ENCODE measurements around the gene SH3TC1.

Gene SH3TC1

GRCh38 chr4:8268901-8269534, 69.9 kb downstream of the SH3TC1 start:
- no peak overlapping the region for H2BK120ac ChIP-seq (ENCODE audit: low read depth, low read length)
- H3K56ac ChIP-seq (ENCODE audit: low read length) = peak overlapping the region; percentile 69
- H3K27ac ChIP-seq (ENCODE audit: low read depth, low read length) = no peak overlapping the region
- H3K18ac ChIP-seq (ENCODE audit: low read length) = no peak overlapping the region
- no peak overlapping the region for H3K23ac ChIP-seq (ENCODE audit: low read length)
- H3K27me3 ChIP-seq (ENCODE audit: insufficient read depth, low read length, poor library complexity) = peaks cover 4% of the 10 kb centered on the region
- H3K4me3 ChIP-seq (ENCODE audit: low read length) = no peak overlapping the region
- H2BK5ac ChIP-seq (ENCODE audit: low read length) = no peak overlapping the region
- no peak for DNase-seq
- H3K9ac ChIP-seq (ENCODE audit: low read length) = peak overlapping the region; percentile 67
- H3K79me2 ChIP-seq (ENCODE audit: control insufficient read depth, insufficient read depth, low read length) = no peaks in the 10 kb centered on the region
- peak overlapping the region; percentile 82 for H2AK5ac ChIP-seq (ENCODE audit: low read length)
- H4K5ac ChIP-seq (ENCODE audit: low read length) = no peak overlapping the region
- no peak overlapping the region for H3K4me2 ChIP-seq (ENCODE audit: low read length)
- H3K36me3 ChIP-seq (ENCODE audit: control insufficient read depth, insufficient read depth, low read length) = no peaks in the 10 kb centered on the region
- H2BK15ac ChIP-seq (replicated peaks; ENCODE audit: low read depth) = no peak overlapping the region
- H3K79me1 ChIP-seq (ENCODE audit: low read length) = no peaks in the 10 kb centered on the region
- H4K8ac ChIP-seq (ENCODE audit: low read depth, low read length) = no peak overlapping the region
- H3K4ac ChIP-seq (ENCODE audit: low read depth, low read length) = no peak overlapping the region
- peaks cover 4% of the 10 kb centered on the region for H3K4me1 ChIP-seq (ENCODE audit: control insufficient read depth, low read depth, low read length)
- WGBS (ENCODE audit: extremely low coverage, insufficient coverage, low lambda C conversion rate) = no CpG with 5 or more reads among the region's 25 CpGs

- Histone ChIP-seq H3K36me3 (ENCODE audit: control insufficient read depth, insufficient read depth, low read length) (no peaks in the 10 kb centered on the region), H4K8ac (ENCODE audit: low read depth, low read length) (no peak within 1 kb of the TSS), H3K4me2 (ENCODE audit: low read length) (peak within 1 kb of the TSS; percentile 63), H2AK5ac (ENCODE audit: low read length) (peak within 1 kb of the TSS; percentile 82), H2BK120ac (ENCODE audit: low read depth, low read length) (no peak within 1 kb of the TSS), H3K18ac (ENCODE audit: low read length) (peak within 1 kb of the TSS; percentile 6), H3K79me1 (ENCODE audit: low read length) (no peaks in the 10 kb centered on the region), H2BK15ac (replicated peaks; ENCODE audit: low read depth) (no peak within 1 kb of the TSS), H3K4me3 (ENCODE audit: low read length) (no peak within 1 kb of the TSS), H3K27me3 (ENCODE audit: insufficient read depth, low read length, poor library complexity) (peaks cover 4% of the 10 kb centered on the region), H3K79me2 (ENCODE audit: control insufficient read depth, insufficient read depth, low read length) (no peaks in the 10 kb centered on the region), H4K5ac (ENCODE audit: low read length) (no peak within 1 kb of the TSS), H3K4ac (ENCODE audit: low read depth, low read length) (peak within 1 kb of the TSS; percentile 8), H3K27ac (ENCODE audit: low read depth, low read length) (no peak within 1 kb of the TSS), H3K23ac (ENCODE audit: low read length) (no peak within 1 kb of the TSS), H3K9ac (ENCODE audit: low read length) (peak within 1 kb of the TSS; percentile 67), H2BK5ac (ENCODE audit: low read length) (no peak within 1 kb of the TSS), H3K4me1 (ENCODE audit: control insufficient read depth, low read depth, low read length) (peaks cover 4% of the 10 kb centered on the region), H3K56ac (ENCODE audit: low read length) (peak within 1 kb of the TSS; percentile 84)
- DNase-seq = peak; percentile 72
- WGBS (ENCODE audit: extremely low coverage, insufficient coverage, low lambda C conversion rate) = no CpG with 5 or more reads among the region's 111 CpGs
Observed at GRCh38 chr4:8269535-8270417, 70.7 kb downstream of the SH3TC1 start, which contains the start of gene HTRA3. Gene HTRA3 (plus strand): TSS chr4:8269754. CDS start chr4:8269969, 215 bp downstream.

- Histone ChIP-seq H3K56ac (ENCODE audit: low read length) (peak overlapping the region; percentile 84), H3K79me1 (ENCODE audit: low read length) (no peaks in the 10 kb centered on the region), H3K4me2 (ENCODE audit: low read length) (peak overlapping the region; percentile 63), H3K4me1 (ENCODE audit: control insufficient read depth, low read depth, low read length) (peaks cover 4% of the 10 kb centered on the region), H2BK15ac (replicated peaks; ENCODE audit: low read depth) (no peak overlapping the region), H2BK5ac (ENCODE audit: low read length) (no peak overlapping the region), H2AK5ac (ENCODE audit: low read length) (no peak overlapping the region), H3K23ac (ENCODE audit: low read length) (no peak overlapping the region), H3K4ac (ENCODE audit: low read depth, low read length) (no peak overlapping the region), H4K8ac (ENCODE audit: low read depth, low read length) (no peak overlapping the region), H4K5ac (ENCODE audit: low read length) (no peak overlapping the region), H3K27me3 (ENCODE audit: insufficient read depth, low read length, poor library complexity) (peaks cover 4% of the 10 kb centered on the region), H3K27ac (ENCODE audit: low read depth, low read length) (no peak overlapping the region), H3K9ac (ENCODE audit: low read length) (peak overlapping the region; percentile 67), H3K18ac (ENCODE audit: low read length) (peak overlapping the region; percentile 6), H2BK120ac (ENCODE audit: low read depth, low read length) (no peak overlapping the region), H3K79me2 (ENCODE audit: control insufficient read depth, insufficient read depth, low read length) (no peaks in the 10 kb centered on the region), H3K4me3 (ENCODE audit: low read length) (no peak overlapping the region), H3K36me3 (ENCODE audit: control insufficient read depth, insufficient read depth, low read length) (no peaks in the 10 kb centered on the region)
- no CpG with 5 or more reads among the region's 11 CpGs for WGBS (ENCODE audit: extremely low coverage, insufficient coverage, low lambda C conversion rate)
- DNase-seq = no peak
Observed at GRCh38 chr4:8270418-8270771, 71.3 kb downstream of the SH3TC1 start.

DNA sequence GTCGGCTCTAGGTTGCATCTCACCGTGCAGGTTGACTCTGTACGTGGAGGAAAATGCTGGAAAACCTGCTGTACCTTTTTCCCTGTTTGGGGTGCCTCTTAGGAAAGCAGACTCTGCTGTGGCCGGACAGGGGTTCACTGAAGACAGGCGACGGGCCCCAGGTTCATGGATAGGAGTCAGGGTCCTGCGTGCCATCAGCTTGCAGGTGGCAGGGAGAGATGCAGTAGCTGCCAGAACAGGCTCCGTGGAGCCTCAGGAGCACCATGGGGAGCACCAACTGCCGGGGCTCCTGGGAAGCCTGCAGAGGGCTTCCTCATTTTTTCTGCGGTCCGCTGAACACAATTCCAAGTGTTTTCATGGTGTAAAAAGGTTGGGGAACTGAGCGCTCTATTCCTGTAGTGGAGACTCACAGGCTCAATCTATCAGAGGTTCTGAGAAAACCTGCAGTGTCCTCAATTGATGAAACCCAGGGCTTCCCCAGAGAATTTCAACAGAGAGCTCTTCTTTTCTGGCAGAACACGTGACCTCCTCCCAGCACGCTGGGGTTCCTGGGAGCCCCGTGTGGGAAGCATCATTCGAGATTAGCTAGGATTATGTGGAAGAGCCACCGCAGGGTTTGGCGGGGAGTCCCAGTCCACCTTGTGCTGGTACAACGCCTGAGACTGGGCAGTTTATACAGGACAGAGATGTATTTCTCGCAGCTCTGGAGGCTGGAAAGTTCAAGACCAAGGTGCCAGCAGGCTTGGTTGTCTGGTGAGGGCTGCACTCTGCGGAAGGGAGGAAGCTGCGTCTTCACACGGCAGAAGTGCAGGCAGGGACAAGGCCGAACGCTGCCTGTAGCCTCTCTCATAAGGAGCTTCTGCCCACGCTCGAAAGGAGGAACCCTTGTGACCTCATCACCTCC, 72.1 kb downstream of the SH3TC1 start:
- Histone ChIP-seq H3K23ac (ENCODE audit: low read length) (no peak overlapping the region), H2BK120ac (ENCODE audit: low read depth, low read length) (no peak overlapping the region), H4K8ac (ENCODE audit: low read depth, low read length) (no peak overlapping the region), H3K36me3 (ENCODE audit: control insufficient read depth, insufficient read depth, low read length) (no peaks in the 10 kb centered on the region), H2BK15ac (replicated peaks; ENCODE audit: low read depth) (no peak overlapping the region), H3K27ac (ENCODE audit: low read depth, low read length) (no peak overlapping the region), H3K18ac (ENCODE audit: low read length) (no peak overlapping the region), H3K27me3 (ENCODE audit: insufficient read depth, low read length, poor library complexity) (peaks cover 4% of the 10 kb centered on the region), H3K79me2 (ENCODE audit: control insufficient read depth, insufficient read depth, low read length) (no peaks in the 10 kb centered on the region), H3K4ac (ENCODE audit: low read depth, low read length) (no peak overlapping the region), H3K4me3 (ENCODE audit: low read length) (no peak overlapping the region), H2AK5ac (ENCODE audit: low read length) (no peak overlapping the region), H3K4me1 (ENCODE audit: control insufficient read depth, low read depth, low read length) (peaks cover 4% of the 10 kb centered on the region), H3K9ac (ENCODE audit: low read length) (no peak overlapping the region), H4K5ac (ENCODE audit: low read length) (no peak overlapping the region), H3K4me2 (ENCODE audit: low read length) (no peak overlapping the region), H3K56ac (ENCODE audit: low read length) (no peak overlapping the region), H2BK5ac (ENCODE audit: low read length) (no peak overlapping the region), H3K79me1 (ENCODE audit: low read length) (no peaks in the 10 kb centered on the region)
- no peak for DNase-seq
- WGBS (ENCODE audit: extremely low coverage, insufficient coverage, low lambda C conversion rate) = no CpG with 5 or more reads among the region's 27 CpGs

GRCh38 chr4:8271821-8272220, 72.7 kb downstream of the SH3TC1 start:
- H3K79me1 ChIP-seq (ENCODE audit: low read length) = no peaks in the 10 kb centered on the region
- H2AK5ac ChIP-seq (ENCODE audit: low read length) = no peak overlapping the region
- H3K4me3 ChIP-seq (ENCODE audit: low read length) = no peak overlapping the region
- H3K27me3 ChIP-seq (ENCODE audit: insufficient read depth, low read length, poor library complexity) = peaks cover 4% of the 10 kb centered on the region
- H3K18ac ChIP-seq (ENCODE audit: low read length) = no peak overlapping the region
- H3K79me2 ChIP-seq (ENCODE audit: control insufficient read depth, insufficient read depth, low read length) = no peaks in the 10 kb centered on the region
- no peak overlapping the region for H2BK120ac ChIP-seq (ENCODE audit: low read depth, low read length)
- H3K9ac ChIP-seq (ENCODE audit: low read length) = no peak overlapping the region
- H2BK5ac ChIP-seq (ENCODE audit: low read length) = no peak overlapping the region
- H3K36me3 ChIP-seq (ENCODE audit: control insufficient read depth, insufficient read depth, low read length) = no peaks in the 10 kb centered on the region
- H3K4me1 ChIP-seq (ENCODE audit: control insufficient read depth, low read depth, low read length) = peaks cover 4% of the 10 kb centered on the region
- H4K8ac ChIP-seq (ENCODE audit: low read depth, low read length) = no peak overlapping the region
- H3K27ac ChIP-seq (ENCODE audit: low read depth, low read length) = no peak overlapping the region
- no peak overlapping the region for H3K23ac ChIP-seq (ENCODE audit: low read length)
- no peak overlapping the region for H3K4me2 ChIP-seq (ENCODE audit: low read length)
- H3K4ac ChIP-seq (ENCODE audit: low read depth, low read length) = no peak overlapping the region
- no CpG with 5 or more reads among the region's 10 CpGs for WGBS (ENCODE audit: extremely low coverage, insufficient coverage, low lambda C conversion rate)
- H2BK15ac ChIP-seq (replicated peaks; ENCODE audit: low read depth) = no peak overlapping the region
- DNase-seq = no peak
- H4K5ac ChIP-seq (ENCODE audit: low read length) = no peak overlapping the region
- no peak overlapping the region for H3K56ac ChIP-seq (ENCODE audit: low read length)
